HL-60 (cell line): Measurements from ENCODE around the gene CNTNAP2.

Experiments used
- REST ChIP-seq: IDR thresholded peaks from 2 replicates; pipeline ENCODE4 v1.6.1; 2012; ENCODE audit warnings: low read depth; ENCODE audit not compliant: insufficient replicate concordance
- TF ChIP-seq, protein P1 (sequence below): IDR thresholded peaks from one replicate; pipeline ENCODE4 v1.5.1; 2011; ENCODE audit warnings: low read length, control low read depth, inconsistent platforms; ENCODE audit not compliant: insufficient read depth

GRCh38 chr7:146539836-146540235 lies 423.2 kb downstream of the CNTNAP2 start:
- TF ChIP-seq, protein P1, sequence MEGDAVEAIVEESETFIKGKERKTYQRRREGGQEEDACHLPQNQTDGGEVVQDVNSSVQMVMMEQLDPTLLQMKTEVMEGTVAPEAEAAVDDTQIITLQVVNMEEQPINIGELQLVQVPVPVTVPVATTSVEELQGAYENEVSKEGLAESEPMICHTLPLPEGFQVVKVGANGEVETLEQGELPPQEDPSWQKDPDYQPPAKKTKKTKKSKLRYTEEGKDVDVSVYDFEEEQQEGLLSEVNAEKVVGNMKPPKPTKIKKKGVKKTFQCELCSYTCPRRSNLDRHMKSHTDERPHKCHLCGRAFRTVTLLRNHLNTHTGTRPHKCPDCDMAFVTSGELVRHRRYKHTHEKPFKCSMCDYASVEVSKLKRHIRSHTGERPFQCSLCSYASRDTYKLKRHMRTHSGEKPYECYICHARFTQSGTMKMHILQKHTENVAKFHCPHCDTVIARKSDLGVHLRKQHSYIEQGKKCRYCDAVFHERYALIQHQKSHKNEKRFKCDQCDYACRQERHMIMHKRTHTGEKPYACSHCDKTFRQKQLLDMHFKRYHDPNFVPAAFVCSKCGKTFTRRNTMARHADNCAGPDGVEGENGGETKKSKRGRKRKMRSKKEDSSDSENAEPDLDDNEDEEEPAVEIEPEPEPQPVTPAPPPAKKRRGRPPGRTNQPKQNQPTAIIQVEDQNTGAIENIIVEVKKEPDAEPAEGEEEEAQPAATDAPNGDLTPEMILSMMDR, result no peak
- TF ChIP-seq REST, result no peak
